GM23338 (cell line): Measurements from ENCODE around the gene TBC1D9B. TPM values are rescaled to one million over a fixed set of nuclear protein-coding genes. Genes with fewer than 3 reads are reported as not detected.

Experiments
- ATAC-seq: fragments of 200-7000 bp; cut with Tn5 transposase; 3 replicates; pipeline ENCODE4 v1.9.1; 2020
- DNase-seq: peaks from one replicate; pipeline ENCODE4 v3.0.0-alpha.2; 2015; ENCODE audit warnings: low spot score
- H2AFZ ChIP-seq: fragments of 200-600 bp; sonication (generic); 2 replicates; pipeline ENCODE4 v1.8.0; 2016; ENCODE audit warnings: antibody characterized with exemption, mild to moderate bottlenecking, moderate library complexity
- H3F3A ChIP-seq: fragments of 200-600 bp; sonication (generic); replicated peaks from 2 replicates; pipeline ENCODE4 v1.8.0; 2017; ENCODE audit warnings: antibody characterized with exemption, mixed run types, low read depth
- H3K27ac ChIP-seq: fragments of 200-600 bp; sonication (generic); 2 replicates; pipeline ENCODE4 v1.6.1; 2016; ENCODE audit warnings: low read depth
- H3K27me3 ChIP-seq: fragments of 200-600 bp; sonication (generic); 2 replicates; pipeline ENCODE4 v1.8.0; 2016; ENCODE audit warnings: mild to moderate bottlenecking, mixed run types, moderate library complexity; ENCODE audit not compliant: insufficient read depth
- H3K36me3 ChIP-seq: fragments of 200-600 bp; sonication (generic); 2 replicates; pipeline ENCODE4 v1.8.0; 2016; ENCODE audit warnings: mild to moderate bottlenecking; ENCODE audit not compliant: insufficient read depth
- H3K4me1 ChIP-seq: fragments of 200-600 bp; sonication (generic); 2 replicates; pipeline ENCODE4 v1.8.0; 2016; ENCODE audit warnings: mild to moderate bottlenecking, moderate library complexity; ENCODE audit not compliant: insufficient read depth
- H3K4me2 ChIP-seq: fragments of 200-600 bp; sonication (generic); 2 replicates; pipeline ENCODE4 v1.7.1; 2017; ENCODE audit warnings: mixed run types
- H3K4me3 ChIP-seq: fragments of 200-600 bp; sonication (generic); 2 replicates; pipeline ENCODE4 v1.6.1; 2016; ENCODE audit warnings: mixed run types
- H3K79me2 ChIP-seq: fragments of 200-600 bp; sonication (generic); replicated peaks from 2 replicates; pipeline ENCODE4 v1.8.0; 2017; ENCODE audit warnings: mild to moderate bottlenecking; ENCODE audit not compliant: insufficient read depth
- H3K9me2 ChIP-seq: fragments of 200-600 bp; sonication (generic); 2 replicates; pipeline ENCODE4 v1.8.0; 2017; ENCODE audit not compliant: insufficient read depth
- H4K20me1 ChIP-seq: fragments of 200-600 bp; sonication (generic); replicated peaks from 2 replicates; pipeline ENCODE4 v1.8.0; 2017; ENCODE audit warnings: mild to moderate bottlenecking; ENCODE audit not compliant: insufficient read depth
- H3K27ac Mint-ChIP-seq: 2 replicates; pipeline ENCODE4 v1.8.0; 2020; ENCODE audit warnings: inconsistent platforms, mild to moderate bottlenecking, moderate library complexity, mixed read lengths
- H3K27me3 Mint-ChIP-seq: 3 replicates; pipeline ENCODE4 v1.8.0; 2022; ENCODE audit warnings: low read depth, mild to moderate bottlenecking, moderate library complexity, mixed read lengths, inconsistent platforms; ENCODE audit not compliant: insufficient read depth, poor library complexity
- H3K36me3 Mint-ChIP-seq: 3 replicates; pipeline ENCODE4 v1.8.0; 2021; ENCODE audit warnings: low read depth, mild to moderate bottlenecking, inconsistent platforms, moderate library complexity, mixed read lengths
- H3K4me1 Mint-ChIP-seq: 3 replicates; pipeline ENCODE4 v1.8.0; 2020; ENCODE audit warnings: mild to moderate bottlenecking, inconsistent platforms, mixed read lengths
- H3K4me3 Mint-ChIP-seq: 3 replicates; pipeline ENCODE4 v1.8.0; 2021; ENCODE audit warnings: moderate library complexity, mild to moderate bottlenecking, inconsistent platforms, mixed read lengths
- H3K9me3 Mint-ChIP-seq: 3 replicates; pipeline ENCODE4 v1.8.0; 2020; ENCODE audit warnings: moderate library complexity, mild to moderate bottlenecking, inconsistent platforms, mixed read lengths
- CREB1 ChIP-seq: fragments of 250-450 bp; sonication (Bioruptor Pico); IDR thresholded peaks from 2 replicates; pipeline ENCODE4 v1.5.0; 2020; ENCODE audit warnings: low read depth, mild to moderate bottlenecking, moderate library complexity
- CTCF ChIP-seq, 2 experiments: fragments of 200-600 bp in 1 of 2; sonication (generic) in 1 of 2; conservative IDR thresholded peaks; 2 replicates each; pipeline versions ENCODE4 v1.5.1 to v1.6.1; 2016 to 2017; ENCODE audit warnings: antibody characterized with exemption in 2 of 2, low read depth in 2 of 2, mild to moderate bottlenecking in 2 of 2, moderate library complexity in 1 of 2
- ETS1 ChIP-seq: IDR thresholded peaks from 2 replicates; pipeline ENCODE4 v1.6.1; 2016; ENCODE audit warnings: antibody characterized with exemption
- EZH2 ChIP-seq: fragments of 200-600 bp; sonication (generic); IDR thresholded peaks from one replicate; pipeline ENCODE4 v1.8.0; 2017; ENCODE audit warnings: antibody characterized with exemption, mild to moderate bottlenecking, low read depth; ENCODE audit not compliant: unreplicated experiment
- EZH2phosphoT487 ChIP-seq: fragments of 200-600 bp; sonication (generic); IDR thresholded peaks from one replicate; pipeline ENCODE4 v1.8.1; 2018; ENCODE audit warnings: antibody characterized with exemption; ENCODE audit not compliant: unreplicated experiment
- JUNB ChIP-seq: IDR thresholded peaks from one replicate; pipeline ENCODE4 v1.6.1; 2016; ENCODE audit warnings: antibody characterized with exemption; ENCODE audit not compliant: unreplicated experiment
- NANOG ChIP-seq: IDR thresholded peaks from 2 replicates; pipeline ENCODE4 v1.6.1; 2016; ENCODE audit warnings: antibody characterized with exemption, borderline replicate concordance
- POLR2AphosphoS5 ChIP-seq: IDR thresholded peaks from 2 replicates; pipeline ENCODE4 v1.6.1; 2016; ENCODE audit warnings: antibody characterized with exemption, low read depth
- REST ChIP-seq: IDR thresholded peaks from one replicate; pipeline ENCODE4 v1.6.1; 2018; ENCODE audit warnings: antibody characterized with exemption; ENCODE audit not compliant: unreplicated experiment
- STAT1 ChIP-seq: IDR thresholded peaks from one replicate; pipeline ENCODE4 v1.6.1; 2016; ENCODE audit warnings: antibody characterized with exemption; ENCODE audit not compliant: unreplicated experiment
- ZNF114 ChIP-seq: fragments of 250-450 bp; sonication (Bioruptor Pico); IDR thresholded peaks from 2 replicates; pipeline ENCODE4 v1.5.0; 2020; ENCODE audit warnings: mild to moderate bottlenecking, moderate library complexity
- ZNF331 ChIP-seq: fragments of 250-450 bp; sonication (Bioruptor Pico); IDR thresholded peaks from 2 replicates; pipeline ENCODE4 v1.5.0; 2020; ENCODE audit warnings: low read depth, mild to moderate bottlenecking, moderate library complexity
- ZNF462 ChIP-seq: fragments of 250-450 bp; sonication (Bioruptor Pico); IDR thresholded peaks from 2 replicates; pipeline ENCODE4 v1.5.0; 2020; ENCODE audit warnings: mild to moderate bottlenecking, moderate library complexity
- polyA plus RNA-seq: library from polyadenylated mRNA; unstranded; fragments of >200 nt; fragmentation: Nextera tagmentation; extraction: Ambion mirVana; gene quantifications from 2 replicates; pipeline ENCODE4 v1.2.1, GENCODE V29; 2016
- total RNA-seq: library from RNA; depleted of rRNA; stranded (reverse); fragments of >200 nt; shearing (Covaris generic); gene quantifications from 2 replicates; pipeline ENCODE4 v1.2.3, GENCODE V29; 2014

TBC1D9B gene
- total and polyA plus RNA-seq, 2 experiments from 2014 or later, result 19.0 to 38.0 TPM

- TF ChIP-seq ZNF331 (CRISPR knock-in tag) (no peak), ZNF114 (CRISPR knock-in tag) (no peak), EZH2 (no peak), CREB1 (CRISPR knock-in tag) (no peak), CTCF (conservative IDR thresholded peaks at IDR 0.05; ENCODE audit: low read depth in 2 of 2) (no peak), EZH2phosphoT487 (no peak), NANOG (no peak), REST (no peak), JUNB (no peak), ETS1 (no peak), STAT1 (no peak), ZNF462 (no peak), POLR2AphosphoS5 (no peak)
- no peak overlapping the region for H3K4me2 ChIP-seq
- peaks cover 6% of the 10 kb centered on the region for H3K4me1 ChIP-seq
These were observed 5.8 kb upstream of the TBC1D9B start for GRCh38 chr5:179913461-179913860.

More at GRCh38 chr5:179913461-179913860, 5.8 kb upstream of the TBC1D9B start:
- Histone ChIP-seq H4K20me1 (no peaks in the 10 kb centered on the region), H3F3A (peaks cover 12% of the 10 kb centered on the region), H3K27me3 (no peaks in the 10 kb centered on the region), H3K36me3 (no peaks in the 10 kb centered on the region), H2AFZ (no peak overlapping the region), H3K4me3 (no peak overlapping the region), H3K9me2 (no peaks in the 10 kb centered on the region), H3K27ac (no peak overlapping the region), H3K79me2 (no peaks in the 10 kb centered on the region)
- no peak for ATAC-seq
- Mint-ChIP-seq H3K27me3 (peaks cover 15% of the 10 kb centered on the region), H3K27ac (no peak overlapping the region), H3K9me3 (no peaks in the 10 kb centered on the region; the same call in 2 of the 3 replicates), H3K36me3 (no peaks in the 10 kb centered on the region), H3K4me3 (no peak overlapping the region), H3K4me1 (peaks cover 24% of the 10 kb centered on the region)
- DNase-seq, result no peak
